ENCODE results near the gene GKN2. TPM values are rescaled to one million over a fixed set of nuclear protein-coding genes. Genes with fewer than 3 reads are reported as not detected.

GKN2 gene
- total RNA-seq, 1 experiment from 2014 or later = not detected

DNA sequence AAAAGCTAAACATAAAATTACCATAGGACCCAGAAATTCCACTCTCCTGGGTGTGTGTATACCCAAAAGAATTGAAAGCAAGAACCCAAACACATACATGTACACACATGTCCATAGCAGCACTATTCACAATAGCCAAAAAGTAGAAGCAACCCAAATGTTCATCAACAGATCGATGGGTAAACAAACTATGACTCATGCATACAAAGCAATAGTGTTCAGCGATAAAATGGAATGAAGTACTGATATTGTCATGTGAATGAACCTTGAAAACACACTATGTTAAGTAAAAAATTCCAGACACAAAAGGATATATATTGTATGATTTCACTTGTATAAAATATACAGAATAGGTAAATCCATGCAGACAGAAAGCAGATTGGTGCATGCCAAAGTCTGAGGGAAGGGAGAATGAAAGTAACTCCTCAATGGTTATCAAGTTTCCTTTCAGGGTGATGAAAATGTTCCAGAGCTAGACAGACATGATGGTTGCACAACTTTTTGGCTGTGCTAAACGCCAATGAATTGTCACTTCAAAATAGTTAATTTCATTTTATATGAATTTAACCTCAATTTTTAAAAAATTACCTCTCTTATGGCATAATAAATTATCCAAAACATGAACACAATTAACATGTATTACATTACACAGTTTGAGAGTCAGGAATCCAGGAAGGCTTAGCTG lies 35.5 kb downstream of the GKN2 start:
- no peak for TF ChIP-seq ATF3 (IDR thresholded peaks at IDR 0.05)
- no peak for TF ChIP-seq REST (IDR thresholded peaks at IDR 0.05; ENCODE audit: low read depth)
- no peak for TF ChIP-seq EGR1 (IDR thresholded peaks at IDR 0.05; ENCODE audit: low read depth)
- TF ChIP-seq SP1 (IDR thresholded peaks at IDR 0.05; ENCODE audit: low read depth) = no peak
- no peak for ATAC-seq
- no peaks in the 10 kb centered on the region for H3K9me3 ChIP-seq (ENCODE audit: control insufficient read depth in 1 of 2, insufficient read depth in 1 of 2, low read depth in 1 of 2, low read length in 2 of 2)
- no peak overlapping the region for H3K4me3 ChIP-seq (replicated peaks in 1 of 2; ENCODE audit: low read depth in 1 of 2, low read length in 2 of 2)
- intact Hi-C loops (cut with micrococcal nuclease) = no loop called here
- H3K4me1 ChIP-seq (ENCODE audit: control insufficient read depth in 1 of 2, insufficient read depth in 2 of 2, low read length in 2 of 2) = no peaks in the 10 kb centered on the region
- no TSS peak for BruUV-seq (replicated peaks)
- no peaks in the 10 kb centered on the region for H4K20me1 ChIP-seq (ENCODE audit: insufficient read depth)
- H3K9ac ChIP-seq (ENCODE audit: low read length) = no peak overlapping the region
- POLR2A ChIA-PET = no interaction called here
- no peaks in the 10 kb centered on the region for H3K79me2 ChIP-seq (ENCODE audit: insufficient read depth, low read length)
- H3K27me3 ChIP-seq (ENCODE audit: insufficient read depth, low read length) = no peaks in the 10 kb centered on the region
- no peak overlapping the region for H3K4me2 ChIP-seq (ENCODE audit: low read length)
- H3K27ac ChIP-seq (ENCODE audit: low read depth, low read length) = no peak overlapping the region
- no peak for DNase-seq (ENCODE audit: low read depth, low spot score)
- H3K9me2 ChIP-seq (ENCODE audit: insufficient read depth) = no peaks in the 10 kb centered on the region
- CTCF ChIA-PET = no interaction called here
- H3K36me3 ChIP-seq (ENCODE audit: control insufficient read depth in 1 of 2, insufficient read depth in 2 of 2, low read length in 2 of 2) = no peaks in the 10 kb centered on the region
- RAD21 ChIA-PET (ENCODE audit: low non-redundant PET in 1 of 2, low total read pairs in 2 of 2, uncharacterized antibody in 2 of 2, unreplicated experiment in 2 of 2) = no interaction called here
- no peak overlapping the region for H2AFZ ChIP-seq (ENCODE audit: low read depth, low read length, poor library complexity, severe bottlenecking)

DNA sequence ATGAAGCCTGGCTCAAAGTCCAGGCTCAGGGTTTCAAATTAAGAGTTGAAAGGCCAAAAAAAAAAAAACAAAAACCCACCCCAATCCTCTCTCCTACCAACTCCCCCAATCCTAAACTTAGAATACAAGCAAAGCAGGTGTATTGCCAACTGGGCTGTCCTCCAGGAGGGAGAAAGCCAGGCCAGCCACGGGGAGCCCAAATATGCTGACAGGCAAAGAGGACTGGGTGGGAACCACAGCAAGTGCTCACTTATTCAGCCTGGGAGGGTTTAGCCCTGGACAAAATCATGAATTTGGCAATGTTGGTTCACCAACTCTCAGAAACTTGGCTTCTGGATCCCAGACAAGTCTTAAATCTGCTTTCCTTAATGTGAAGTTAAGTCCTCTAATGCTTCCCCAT lies 36.5 kb downstream of the GKN2 start:
- Histone ChIP-seq H3K27ac (ENCODE audit: low read depth, low read length) (no peak overlapping the region), H2AFZ (ENCODE audit: low read depth, low read length, poor library complexity, severe bottlenecking) (no peak overlapping the region), H3K79me2 (ENCODE audit: insufficient read depth, low read length) (no peaks in the 10 kb centered on the region), H3K36me3 (ENCODE audit: control insufficient read depth in 1 of 2, insufficient read depth in 2 of 2, low read length in 2 of 2) (no peaks in the 10 kb centered on the region), H4K20me1 (ENCODE audit: insufficient read depth) (no peaks in the 10 kb centered on the region), H3K9ac (ENCODE audit: low read length) (no peak overlapping the region), H3K4me3 (replicated peaks in 1 of 2; ENCODE audit: low read depth in 1 of 2, low read length in 2 of 2) (no peak overlapping the region), H3K9me2 (ENCODE audit: insufficient read depth) (no peaks in the 10 kb centered on the region), H3K4me2 (ENCODE audit: low read length) (no peak overlapping the region), H3K4me1 (ENCODE audit: control insufficient read depth in 1 of 2, insufficient read depth in 2 of 2, low read length in 2 of 2) (no peaks in the 10 kb centered on the region), H3K9me3 (ENCODE audit: control insufficient read depth in 1 of 2, insufficient read depth in 1 of 2, low read depth in 1 of 2, low read length in 2 of 2) (no peaks in the 10 kb centered on the region), H3K27me3 (ENCODE audit: insufficient read depth, low read length) (no peaks in the 10 kb centered on the region)
- ChIA-PET POLR2A (no interaction called here), RAD21 (ENCODE audit: low non-redundant PET in 1 of 2, low total read pairs in 2 of 2, uncharacterized antibody in 2 of 2, unreplicated experiment in 2 of 2) (no interaction called here), CTCF (no interaction called here)
- TF ChIP-seq SIN3A (IDR thresholded peaks at IDR 0.05; ENCODE audit: low read depth) (no peak), CEBPB (IDR thresholded peaks at IDR 0.05; ENCODE audit: low read depth) (no peak), TCF7L2 (IDR thresholded peaks at IDR 0.05; ENCODE audit: borderline replicate concordance, extremely low read depth, insufficient read depth, insufficient read length) (no peak), ZNF274 (IDR thresholded peaks at IDR 0.05; ENCODE audit: low read depth, low read length) (no peak), EGR1 (IDR thresholded peaks at IDR 0.05; ENCODE audit: low read depth) (no peak), JUND (IDR thresholded peaks at IDR 0.05) (no peak), ATF3 (IDR thresholded peaks at IDR 0.05) (no peak), ELF1 (IDR thresholded peaks at IDR 0.05; ENCODE audit: borderline replicate concordance, low read depth) (no peak)
- ATAC-seq (no peak), DNase-seq (ENCODE audit: low read depth, low spot score) (no peak)
- intact Hi-C loops (cut with micrococcal nuclease) = no loop called here
- no TSS peak for BruUV-seq (replicated peaks)
